H9 (cell line): Measurements from ENCODE around the gene CRYGD. TPM values are rescaled to one million over a fixed set of nuclear protein-coding genes. Genes with fewer than 3 reads are reported as not detected.
"Not testable (repeated sequence)": the region's sequence is repeated elsewhere in the genome, so short reads cannot be mapped to it uniquely, and the experiment has no call there.

Source experiments
- DNase-seq: peaks from one replicate; pipeline ENCODE4 v3.0.0-alpha.2; 2017
- H2AFZ ChIP-seq: one replicate; pipeline ENCODE4 v1.6.1; 2013; ENCODE audit warnings: mild to moderate bottlenecking, low read length, control low read depth, moderate library complexity
- H2AK5ac ChIP-seq: 2 replicates; pipeline ENCODE4 v1.6.1; 2013; ENCODE audit warnings: low read length, control low read depth, mixed read lengths; ENCODE audit not compliant: insufficient read length
- H2BK120ac ChIP-seq: one replicate; pipeline ENCODE4 v1.6.1; 2013; ENCODE audit warnings: low read depth, mild to moderate bottlenecking, low read length, control low read depth, inconsistent platforms; ENCODE audit not compliant: poor library complexity, severe bottlenecking
- H2BK12ac ChIP-seq: 2 replicates; pipeline ENCODE4 v1.6.1; 2013; ENCODE audit warnings: low read length, control low read depth, mixed read lengths, low read depth; ENCODE audit not compliant: insufficient read length
- H2BK15ac ChIP-seq: 2 replicates; pipeline ENCODE4 v1.6.1; 2013; ENCODE audit warnings: low read depth, low read length, control low read depth
- H2BK20ac ChIP-seq: one replicate; pipeline ENCODE4 v1.6.1; 2013; ENCODE audit warnings: low read depth, mild to moderate bottlenecking, low read length, control low read depth, inconsistent platforms; ENCODE audit not compliant: poor library complexity, severe bottlenecking
- H2BK5ac ChIP-seq: 2 replicates; pipeline ENCODE4 v1.6.1; 2013; ENCODE audit warnings: low read length, control low read depth, mixed read lengths; ENCODE audit not compliant: insufficient read length
- H3K14ac ChIP-seq: 2 replicates; pipeline ENCODE4 v1.6.1; 2013; ENCODE audit warnings: low read length, control low read depth; ENCODE audit not compliant: insufficient read depth
- H3K18ac ChIP-seq: 2 replicates; pipeline ENCODE4 v1.6.1; 2013; ENCODE audit warnings: low read depth, mild to moderate bottlenecking, mixed read lengths, low read length, control low read depth; ENCODE audit not compliant: insufficient read length
- H3K23ac ChIP-seq: 2 replicates; pipeline ENCODE4 v1.6.1; 2013; ENCODE audit warnings: low read length, control low read depth, mixed read lengths, low read depth; ENCODE audit not compliant: insufficient read length
- H3K23me2 ChIP-seq: 2 replicates; pipeline ENCODE4 v1.6.1; 2013; ENCODE audit warnings: low read depth, mild to moderate bottlenecking, mixed read lengths, low read length, control low read depth; ENCODE audit not compliant: insufficient read length, poor library complexity, severe bottlenecking
- H3K27ac ChIP-seq: 2 replicates; pipeline ENCODE4 v1.5.1; 2013; ENCODE audit warnings: low read length, control low read depth, mixed read lengths, low read depth; ENCODE audit not compliant: insufficient read length
- H3K27me3 ChIP-seq: 2 replicates; pipeline ENCODE4 v1.6.1; 2013; ENCODE audit warnings: low read length, control low read depth, inconsistent platforms; ENCODE audit not compliant: insufficient read depth
- H3K4ac ChIP-seq: 2 replicates; pipeline ENCODE4 v1.6.1; 2013; ENCODE audit warnings: low read depth, mild to moderate bottlenecking, control low read depth, inconsistent platforms, low read length, moderate library complexity
- H3K4me1 ChIP-seq: 2 replicates; pipeline ENCODE4 v1.6.1; 2013; ENCODE audit warnings: low read length, control low read depth, inconsistent platforms; ENCODE audit not compliant: insufficient read depth
- H3K4me2 ChIP-seq: 2 replicates; pipeline ENCODE4 v1.6.1; 2013; ENCODE audit warnings: low read length, control low read depth, mixed read lengths; ENCODE audit not compliant: insufficient read length, insufficient read depth
- H3K56ac ChIP-seq: 2 replicates; pipeline ENCODE4 v1.6.1; 2013; ENCODE audit warnings: low read depth, mild to moderate bottlenecking, mixed read lengths, low read length, control low read depth; ENCODE audit not compliant: insufficient read length
- H3K79me1 ChIP-seq: 2 replicates; pipeline ENCODE4 v1.6.1; 2013; ENCODE audit warnings: low read depth, mild to moderate bottlenecking, moderate library complexity, low read length, control low read depth, inconsistent platforms; ENCODE audit not compliant: insufficient read depth, poor library complexity, severe bottlenecking
- H3K79me2 ChIP-seq: 2 replicates; pipeline ENCODE4 v1.6.1; 2013; ENCODE audit warnings: low read length, control low read depth, inconsistent platforms; ENCODE audit not compliant: insufficient read depth
- H3K9ac ChIP-seq: 2 replicates; pipeline ENCODE4 v1.6.1; 2013; ENCODE audit warnings: low read length, control low read depth, mixed read lengths; ENCODE audit not compliant: insufficient read length; ENCODE audit errors: extremely low read depth
- H3K9me3 ChIP-seq: one replicate; pipeline ENCODE4 v1.6.1; 2013; ENCODE audit warnings: low read depth, low read length, inconsistent platforms; ENCODE audit not compliant: control insufficient read depth
- H3T11ph ChIP-seq: one replicate; pipeline ENCODE4 v1.6.1; 2013; ENCODE audit warnings: mild to moderate bottlenecking, low read length, control low read depth, inconsistent platforms
- H4K20me1 ChIP-seq: one replicate; pipeline ENCODE4 v1.6.1; 2013; ENCODE audit not compliant: control insufficient read depth, insufficient read length, insufficient read depth
- H4K5ac ChIP-seq: 2 replicates; pipeline ENCODE4 v1.6.1; 2013; ENCODE audit warnings: low read depth, mild to moderate bottlenecking, mixed read lengths, low read length, control low read depth; ENCODE audit not compliant: insufficient read length
- H4K8ac ChIP-seq: replicated peaks from 2 replicates; pipeline ENCODE4 v1.6.1; 2013; ENCODE audit warnings: low read length, control low read depth, mixed read lengths, low read depth; ENCODE audit not compliant: insufficient read length
- H4K91ac ChIP-seq: 2 replicates; pipeline ENCODE4 v1.6.1; 2013; ENCODE audit warnings: low read depth, mild to moderate bottlenecking, moderate library complexity, mixed read lengths, low read length, control low read depth; ENCODE audit not compliant: insufficient read length
- H3K27ac Mint-ChIP-seq, 3 experiments: 2 replicates in 2 of 3; 3 replicates in 1 of 3; pipeline ENCODE4 v1.8.0; 2020 to 2021; ENCODE audit warnings: mixed read lengths in 3 of 3, mild to moderate bottlenecking in 1 of 3, moderate library complexity in 1 of 3
- H3K27me3 Mint-ChIP-seq: 2 replicates; pipeline ENCODE4 v1.8.0; 2021; ENCODE audit warnings: low read depth, mild to moderate bottlenecking, moderate library complexity, mixed read lengths
- H3K36me3 Mint-ChIP-seq, 3 experiments: 2 replicates in 2 of 3; 3 replicates in 1 of 3; pipeline ENCODE4 v1.8.0; 2020 to 2021; ENCODE audit warnings: low read depth in 3 of 3, mixed read lengths in 3 of 3; ENCODE audit not compliant: insufficient read depth in 1 of 3
- H3K4me1 Mint-ChIP-seq, 2 experiments: 2 replicates each; pipeline ENCODE4 v1.8.0; 2020; ENCODE audit warnings: mixed read lengths in 2 of 2
- H3K4me3 Mint-ChIP-seq, 2 experiments: 2 replicates in 1 of 2; 3 replicates in 1 of 2; pipeline ENCODE4 v1.8.0; 2020 to 2021; ENCODE audit warnings: mild to moderate bottlenecking in 2 of 2, mixed read lengths in 2 of 2, moderate library complexity in 1 of 2
- H3K9me3 Mint-ChIP-seq, 2 experiments: 2 replicates in 1 of 2; 3 replicates in 1 of 2; pipeline ENCODE4 v1.8.0; 2020; ENCODE audit warnings: mild to moderate bottlenecking in 2 of 2, mixed read lengths in 2 of 2, moderate library complexity in 1 of 2
- WGBS: extraction: QIAGEN DNeasy Blood & Tissue Kit; methylation state at CpG from one replicate; pipeline ENCODE4 v1.1.7; 2013; ENCODE audit warnings: missing lambda C conversion rate, low lambda C conversion rate, mixed read lengths; ENCODE audit not compliant: insufficient read length; ENCODE audit errors: extremely low coverage; 5-methylcytosine and 5-hydroxymethylcytosine counted together
- total RNA-seq: library from RNA; stranded (reverse); gene quantifications from 2 replicates; pipeline ENCODE4 v1.2.1, GENCODE V29; 2021
- TF ChIP-seq, protein P1 (sequence below): fragments of 200-600 bp; sonication (generic); conservative IDR thresholded peaks from 3 replicates; pipeline ENCODE4 v1.8.0; 2021; ENCODE audit warnings: antibody characterized with exemption, mild to moderate bottlenecking

CRYGD gene
- total RNA-seq, 1 experiment from 2014 or later, result not detected

DNA sequence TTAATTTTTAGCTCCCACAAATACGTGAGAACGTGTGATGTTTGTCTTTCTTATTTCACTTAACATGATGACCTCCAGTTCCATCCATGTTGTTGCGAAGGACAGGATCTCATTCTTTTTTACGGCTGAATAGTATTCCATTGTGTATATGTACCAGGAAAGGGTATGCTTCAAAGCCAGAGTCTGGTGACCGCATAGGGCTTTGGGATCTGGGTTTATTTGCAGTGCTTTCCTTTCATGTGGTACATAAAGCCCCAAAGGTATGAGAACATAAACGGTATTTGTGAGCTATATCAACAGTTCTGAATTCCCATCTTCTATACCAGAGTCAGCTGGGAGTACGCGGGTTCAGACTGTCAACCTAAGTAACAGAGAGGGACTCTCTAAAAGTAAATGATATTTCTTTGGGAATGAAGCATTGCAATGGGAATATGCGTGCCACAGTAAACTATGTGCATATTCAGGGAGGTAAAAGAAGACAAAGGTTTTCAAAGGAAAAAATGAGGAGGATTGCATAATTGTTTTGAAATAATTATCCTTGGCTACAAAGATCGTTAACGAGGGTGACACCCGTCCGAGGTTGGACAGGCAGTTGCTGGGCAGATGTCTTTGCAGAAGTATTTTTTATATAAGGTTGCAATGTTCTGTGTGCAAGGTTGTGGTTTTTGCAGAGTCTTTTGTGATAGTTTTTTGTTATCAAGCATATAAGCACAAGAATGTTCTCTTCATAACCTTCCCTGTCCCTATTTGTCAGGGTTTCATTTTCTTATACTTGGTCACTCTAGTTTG is 24.4 kb downstream of the CRYGD start:
- no peak overlapping the region for H2BK5ac ChIP-seq
- H3K9ac ChIP-seq, result no peak overlapping the region
- H3K18ac ChIP-seq, result no peak overlapping the region
- H2AK5ac ChIP-seq, result no peak overlapping the region
- WGBS, result no CpG with 5 or more reads among the region's 13 CpGs
- no peak overlapping the region for H4K91ac ChIP-seq
- H2BK12ac ChIP-seq, result no peak overlapping the region
- no peak overlapping the region for H2BK15ac ChIP-seq
- H4K8ac ChIP-seq, result no peak overlapping the region
- H3K4ac ChIP-seq, result no peak overlapping the region
- H2BK120ac ChIP-seq, result no peak overlapping the region
- no peaks in the 10 kb centered on the region for H4K20me1 ChIP-seq
- H3K23ac ChIP-seq, result no peak overlapping the region
- peaks cover 17 to 21% of the 10 kb centered on the region in 2 experiments for H3K4me1 Mint-ChIP-seq
- no peak overlapping the region for H3K4me2 ChIP-seq
- TF ChIP-seq, protein P1, sequence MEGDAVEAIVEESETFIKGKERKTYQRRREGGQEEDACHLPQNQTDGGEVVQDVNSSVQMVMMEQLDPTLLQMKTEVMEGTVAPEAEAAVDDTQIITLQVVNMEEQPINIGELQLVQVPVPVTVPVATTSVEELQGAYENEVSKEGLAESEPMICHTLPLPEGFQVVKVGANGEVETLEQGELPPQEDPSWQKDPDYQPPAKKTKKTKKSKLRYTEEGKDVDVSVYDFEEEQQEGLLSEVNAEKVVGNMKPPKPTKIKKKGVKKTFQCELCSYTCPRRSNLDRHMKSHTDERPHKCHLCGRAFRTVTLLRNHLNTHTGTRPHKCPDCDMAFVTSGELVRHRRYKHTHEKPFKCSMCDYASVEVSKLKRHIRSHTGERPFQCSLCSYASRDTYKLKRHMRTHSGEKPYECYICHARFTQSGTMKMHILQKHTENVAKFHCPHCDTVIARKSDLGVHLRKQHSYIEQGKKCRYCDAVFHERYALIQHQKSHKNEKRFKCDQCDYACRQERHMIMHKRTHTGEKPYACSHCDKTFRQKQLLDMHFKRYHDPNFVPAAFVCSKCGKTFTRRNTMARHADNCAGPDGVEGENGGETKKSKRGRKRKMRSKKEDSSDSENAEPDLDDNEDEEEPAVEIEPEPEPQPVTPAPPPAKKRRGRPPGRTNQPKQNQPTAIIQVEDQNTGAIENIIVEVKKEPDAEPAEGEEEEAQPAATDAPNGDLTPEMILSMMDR, result no peak
- H3K9me3 ChIP-seq, result no peaks in the 10 kb centered on the region
- H3K4me1 ChIP-seq, result no peaks in the 10 kb centered on the region; the same call in 1 of the 2 replicates
- no peaks in the 10 kb centered on the region for H3K27me3 ChIP-seq
- no peak overlapping the region for H3K27ac ChIP-seq
- no peak overlapping the region for H3T11ph ChIP-seq
- no peak overlapping the region for H3K14ac ChIP-seq
- DNase-seq, result no peak
- no peaks in the 10 kb centered on the region for H3K36me3 Mint-ChIP-seq
- no peak overlapping the region for H3K27ac Mint-ChIP-seq
- no peaks in the 10 kb centered on the region for H3K23me2 ChIP-seq
- no peak overlapping the region for H4K5ac ChIP-seq
- no peaks in the 10 kb centered on the region for H3K79me1 ChIP-seq
- H3K79me2 ChIP-seq, result no peaks in the 10 kb centered on the region
- H2BK20ac ChIP-seq, result no peak overlapping the region
- no peaks in the 10 kb centered on the region for H3K27me3 Mint-ChIP-seq
- H3K9me3 Mint-ChIP-seq, result peaks cover 0 to 3% of the 10 kb centered on the region in 2 experiments; a peak in 1 of 5 replicates
- H3K56ac ChIP-seq, result no peak overlapping the region
- H3K4me3 Mint-ChIP-seq, result no peak overlapping the region
- no peak overlapping the region for H2AFZ ChIP-seq

DNA sequence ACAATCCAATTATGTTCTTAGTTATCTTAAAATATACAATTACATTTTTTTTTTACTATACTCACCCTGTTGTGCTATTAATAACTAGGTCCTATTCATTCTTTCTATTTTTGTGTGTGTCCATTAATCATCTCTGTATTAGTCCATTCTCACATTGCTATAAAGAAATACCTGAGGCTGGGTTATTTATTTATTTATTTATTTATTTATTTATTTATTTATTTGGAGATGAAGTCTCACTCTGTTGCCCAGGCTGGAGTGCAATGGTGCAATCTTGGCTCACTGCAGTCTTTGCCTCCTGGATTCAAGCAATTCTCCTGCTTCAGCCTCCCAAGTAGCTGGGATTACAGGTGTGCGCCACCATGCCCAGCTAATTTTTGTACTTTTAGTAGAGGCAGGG is 25.6 kb downstream of the CRYGD start:
- H3K18ac ChIP-seq, H3K36me3 Mint-ChIP-seq, DNase-seq, H2BK120ac ChIP-seq, H3K4ac ChIP-seq, H3K56ac ChIP-seq, H3K9me3 ChIP-seq, H3K27me3 Mint-ChIP-seq, H2BK20ac ChIP-seq, H3K79me2 ChIP-seq, H4K91ac ChIP-seq, H3K79me1 ChIP-seq, H3K9me3 Mint-ChIP-seq, H3K23ac ChIP-seq, H3K27ac ChIP-seq, H2BK12ac ChIP-seq, H2AK5ac ChIP-seq, H3K9ac ChIP-seq, H3K4me1 ChIP-seq, H3K4me2 ChIP-seq, H3K27ac Mint-ChIP-seq, H3K14ac ChIP-seq, H3K23me2 ChIP-seq, H3K27me3 ChIP-seq, H4K8ac ChIP-seq, H4K5ac ChIP-seq, H3K4me3 Mint-ChIP-seq, H2AFZ ChIP-seq, H4K20me1 ChIP-seq, H2BK15ac ChIP-seq, H3T11ph ChIP-seq, H2BK5ac ChIP-seq: not testable (repeated sequence)
- no CpG with 5 or more reads among the region's 1 CpG for WGBS
- peaks cover 9 to 13% of the 10 kb centered on the region in 2 experiments for H3K4me1 Mint-ChIP-seq
